ENCODE data around the gene TEX29. TPM values are rescaled to one million over a fixed set of nuclear protein-coding genes. Genes with fewer than 3 reads are reported as not detected.

Gene TEX29
- total RNA-seq, 1 experiment from 2014 or later = not detected

GRCh38 chr13:111280681-111281585 is 39.5 kb upstream of the TEX29 start:
- H3K27ac Mint-ChIP-seq (ENCODE audit: unreplicated experiment) = no peak overlapping the region
- DNase-seq = no peak
- no peaks in the 10 kb centered on the region for H3K27me3 Mint-ChIP-seq (ENCODE audit: insufficient read depth, unreplicated experiment)
- Histone ChIP-seq H3K4me1 (no peaks in the 10 kb centered on the region), H3K4me3 (ENCODE audit: low read depth, low read length) (no peak overlapping the region), H3K36me3 (ENCODE audit: control insufficient read depth, insufficient read depth, low read length) (peaks cover 3% of the 10 kb centered on the region), H3K9me3 (no peaks in the 10 kb centered on the region), H3K27me3 (replicated peaks; ENCODE audit: control insufficient read depth, insufficient read depth, low read length) (no peaks in the 10 kb centered on the region)
- no peaks in the 10 kb centered on the region for H3K4me1 Mint-ChIP-seq (ENCODE audit: low read depth, unreplicated experiment)
- no peaks in the 10 kb centered on the region for H3K9me3 Mint-ChIP-seq (ENCODE audit: unreplicated experiment)
- no peak for TF ChIP-seq CTCF (IDR thresholded peaks at IDR 0.05; ENCODE audit: insufficient read depth in 1 of 2, low read depth in 1 of 2, low read length in 1 of 2, severe bottlenecking in 1 of 2, unreplicated experiment in 1 of 2)
- H3K36me3 Mint-ChIP-seq (ENCODE audit: insufficient read depth, unreplicated experiment) = peaks cover 64% of the 10 kb centered on the region
- ChIA-PET CTCF (no interaction called here), POLR2A (no interaction called here)
- intact Hi-C loops (cut with micrococcal nuclease; ENCODE audit: unreplicated experiment) = no loop called here
- no peak overlapping the region for H3K4me3 Mint-ChIP-seq (ENCODE audit: unreplicated experiment)
- BruUV-seq (replicated peaks) = no TSS peak

- no TSS peak for BruUV-seq (replicated peaks)
- no peak for TF ChIP-seq CTCF (IDR thresholded peaks at IDR 0.05; ENCODE audit: insufficient read depth in 1 of 2, low read depth in 1 of 2, low read length in 1 of 2, severe bottlenecking in 1 of 2, unreplicated experiment in 1 of 2)
- no peak overlapping the region for H3K4me3 ChIP-seq (ENCODE audit: low read depth, low read length)
- H3K36me3 Mint-ChIP-seq (ENCODE audit: insufficient read depth, unreplicated experiment) = peaks cover 67% of the 10 kb centered on the region
- H3K9me3 Mint-ChIP-seq (ENCODE audit: unreplicated experiment) = no peaks in the 10 kb centered on the region
- no peak overlapping the region for H3K27ac Mint-ChIP-seq (ENCODE audit: unreplicated experiment)
- no peaks in the 10 kb centered on the region for H3K4me1 Mint-ChIP-seq (ENCODE audit: low read depth, unreplicated experiment)
- POLR2A ChIA-PET = no interaction called here
- intact Hi-C loops (cut with micrococcal nuclease; ENCODE audit: unreplicated experiment) = no loop called here
- H3K36me3 ChIP-seq (ENCODE audit: control insufficient read depth, insufficient read depth, low read length) = peaks cover 2% of the 10 kb centered on the region; the same call in 1 of the 2 replicates
- no peaks in the 10 kb centered on the region for H3K27me3 ChIP-seq (replicated peaks; ENCODE audit: control insufficient read depth, insufficient read depth, low read length)
- no peak overlapping the region for H3K4me3 Mint-ChIP-seq (ENCODE audit: unreplicated experiment)
- no peaks in the 10 kb centered on the region for H3K27me3 Mint-ChIP-seq (ENCODE audit: insufficient read depth, unreplicated experiment)
- CTCF ChIA-PET = no interaction called here
- H3K9me3 ChIP-seq = no peaks in the 10 kb centered on the region
- no peak for DNase-seq
- no peaks in the 10 kb centered on the region for H3K4me1 ChIP-seq
Measured at GRCh38 chr13:111281751-111282311, 38.6 kb upstream of the TEX29 start.

GRCh38 chr13:111282425-111282824 is 38.0 kb upstream of the TEX29 start:
- no peaks in the 10 kb centered on the region for H3K27me3 ChIP-seq (replicated peaks; ENCODE audit: control insufficient read depth, insufficient read depth, low read length)
- H3K4me1 ChIP-seq = no peaks in the 10 kb centered on the region
- intact Hi-C loops (cut with micrococcal nuclease; ENCODE audit: unreplicated experiment) = no loop called here
- H3K27me3 Mint-ChIP-seq (ENCODE audit: insufficient read depth, unreplicated experiment) = no peaks in the 10 kb centered on the region
- peaks cover 2% of the 10 kb centered on the region; the same call in 1 of the 2 replicates for H3K36me3 ChIP-seq (ENCODE audit: control insufficient read depth, insufficient read depth, low read length)
- TF ChIP-seq CTCF (IDR thresholded peaks at IDR 0.05; ENCODE audit: insufficient read depth in 1 of 2, low read depth in 1 of 2, low read length in 1 of 2, severe bottlenecking in 1 of 2, unreplicated experiment in 1 of 2) = no peak
- POLR2A ChIA-PET = no interaction called here
- no peaks in the 10 kb centered on the region for H3K9me3 Mint-ChIP-seq (ENCODE audit: unreplicated experiment)
- peaks cover 73% of the 10 kb centered on the region for H3K36me3 Mint-ChIP-seq (ENCODE audit: insufficient read depth, unreplicated experiment)
- CTCF ChIA-PET = no interaction called here
- no peaks in the 10 kb centered on the region for H3K9me3 ChIP-seq
- DNase-seq = no peak
- no TSS peak for BruUV-seq (replicated peaks)
- H3K4me1 Mint-ChIP-seq (ENCODE audit: low read depth, unreplicated experiment) = no peaks in the 10 kb centered on the region
- H3K4me3 ChIP-seq (ENCODE audit: low read depth, low read length) = no peak overlapping the region
- no peak overlapping the region for H3K27ac Mint-ChIP-seq (ENCODE audit: unreplicated experiment)
- no peak overlapping the region for H3K4me3 Mint-ChIP-seq (ENCODE audit: unreplicated experiment)
